ENCODE measurements around the gene DOCK1.

DOCK1 gene

GRCh38 chr10:126948355-126949160, 43.3 kb downstream of the DOCK1 start:
- H3K4me3 ChIP-seq (replicated peaks in 1 of 2; ENCODE audit: low read depth in 2 of 2, low read length in 2 of 2) = no peak overlapping the region
- DNase-seq (ENCODE audit: low read depth in 2 of 2) = no peak
- TF ChIP-seq CTCF (IDR thresholded peaks at IDR 0.05; ENCODE audit: low read depth, low read length) = no peak

- no peak overlapping the region for H3K4me3 ChIP-seq (replicated peaks in 1 of 2; ENCODE audit: low read depth in 2 of 2, low read length in 2 of 2)
- DNase-seq (ENCODE audit: low read depth in 2 of 2) = no peak
- TF ChIP-seq CTCF (IDR thresholded peaks at IDR 0.05; ENCODE audit: low read depth, low read length) = no peak
Observed at GRCh38 chr10:126949161-126949503, 43.9 kb downstream of the DOCK1 start.

GRCh38 chr10:126950401-126951105, 45.3 kb downstream of the DOCK1 start:
- DNase-seq (ENCODE audit: low read depth in 2 of 2) = no peak
- H3K4me3 ChIP-seq (replicated peaks in 1 of 2; ENCODE audit: low read depth in 2 of 2, low read length in 2 of 2) = no peak overlapping the region
- TF ChIP-seq CTCF (IDR thresholded peaks at IDR 0.05; ENCODE audit: low read depth, low read length) = no peak

- no peak overlapping the region for H3K4me3 ChIP-seq (replicated peaks in 1 of 2; ENCODE audit: low read depth in 2 of 2, low read length in 2 of 2)
- no peak for TF ChIP-seq CTCF (IDR thresholded peaks at IDR 0.05; ENCODE audit: low read depth, low read length)
- no peak for DNase-seq (ENCODE audit: low read depth in 2 of 2)
Observed at GRCh38 chr10:126953886-126954285, 48.7 kb downstream of the DOCK1 start.

GRCh38 chr10:126955396-126955795, 50.2 kb downstream of the DOCK1 start:
- H3K4me3 ChIP-seq (replicated peaks in 1 of 2; ENCODE audit: low read depth in 2 of 2, low read length in 2 of 2) = no peak overlapping the region
- no peak for TF ChIP-seq CTCF (IDR thresholded peaks at IDR 0.05; ENCODE audit: low read depth, low read length)
- DNase-seq (ENCODE audit: low read depth in 2 of 2) = no peak

- TF ChIP-seq CTCF (IDR thresholded peaks at IDR 0.05; ENCODE audit: low read depth, low read length) = no peak
- no peak overlapping the region for H3K4me3 ChIP-seq (replicated peaks in 1 of 2; ENCODE audit: low read depth in 2 of 2, low read length in 2 of 2)
- no peak for DNase-seq (ENCODE audit: low read depth in 2 of 2)
Observed at GRCh38 chr10:126955934-126956711, 50.9 kb downstream of the DOCK1 start.
